Astrocyte (in vitro differentiated cells and primary cell): Measurements from ENCODE around the gene ANKRD63.

Experiments
- CTCF ChIP-seq: IDR thresholded peaks from 2 replicates; pipeline ENCODE4 v1.5.1; 2011; ENCODE audit warnings: low read depth, mild to moderate bottlenecking, inconsistent platforms, low read length, moderate library complexity; ENCODE audit not compliant: insufficient read depth
- EZH2 ChIP-seq: IDR thresholded peaks from 2 replicates; pipeline ENCODE4 v1.6.1; 2012; ENCODE audit warnings: mild to moderate bottlenecking, low read length, inconsistent platforms; ENCODE audit not compliant: insufficient read depth

- TF ChIP-seq CTCF (no peak), EZH2 (no peak)
These were observed 2.4 kb downstream of the ANKRD63 start for GRCh38 chr15:40280260-40281056.
